IMR-90 (cell line): ENCODE measurements around the gene CRYBG3. TPM values are rescaled to one million over a fixed set of nuclear protein-coding genes. Genes with fewer than 3 reads are reported as not detected.
A peak's percentile ranks its signal among the peaks of the same experiment; 100 is the strongest.

Experiments
- ATAC-seq: fragments of 200-7000 bp; cut with Tn5 transposase; 2 replicates; pipeline ENCODE4 v1.9.1; 2020; ENCODE audit warnings: low read depth, mild to moderate bottlenecking, moderate library complexity
- BruUV-seq: library from RNA; stranded (reverse); fragments of 400-500 nt; replicated peaks from 2 replicates; lab custom pipeline; 2021; lab: Mats Ljungman, UMichigan
- CTCF ChIA-PET: fragments of 300-600 bp; formaldehyde crosslinking; extraction: SDS; loops from one replicate; lab custom pipeline; 2021; ENCODE audit warnings: antibody characterized with exemption; lab: Yijun Ruan, JAX
- POLR2A ChIA-PET: fragments of 300-600 bp; sonication (Branson Sonifier 250); formaldehyde crosslinking; loops from one replicate; lab custom pipeline; 2022; ENCODE audit warnings: antibody characterized with exemption; ENCODE audit not compliant: unreplicated experiment; lab: Charles Lee
- DNase-seq: peaks from one replicate; pipeline ENCODE4 v3.0.0; 2013
- H2AFZ ChIP-seq: replicated peaks from 2 replicates; pipeline ENCODE3; 2013; ENCODE audit warnings: low read length, mild to moderate bottlenecking; ENCODE audit not compliant: poor library complexity
- H2AK5ac ChIP-seq: 2 replicates; pipeline ENCODE4 v1.6.1; 2013; ENCODE audit warnings: low read depth, low read length, inconsistent platforms
- H2AK9ac ChIP-seq: replicated peaks from 2 replicates; pipeline ENCODE3; 2013; ENCODE audit warnings: mild to moderate bottlenecking, low read depth, low read length, moderate library complexity; ENCODE audit not compliant: poor library complexity
- H2BK120ac ChIP-seq: 2 replicates; pipeline ENCODE4 v1.6.1; 2013; ENCODE audit warnings: low read depth, low read length, inconsistent platforms
- H2BK15ac ChIP-seq: 3 replicates; pipeline ENCODE4 v1.6.1; 2013; ENCODE audit warnings: low read depth, low read length, inconsistent platforms
- H2BK20ac ChIP-seq: 2 replicates; pipeline ENCODE4 v1.6.1; 2013; ENCODE audit warnings: low read depth, mild to moderate bottlenecking, inconsistent platforms, low read length, moderate library complexity
- H2BK5ac ChIP-seq: 2 replicates; pipeline ENCODE4 v1.6.1; 2013; ENCODE audit warnings: mild to moderate bottlenecking, low read depth, low read length, inconsistent platforms; ENCODE audit not compliant: poor library complexity, severe bottlenecking
- H3K14ac ChIP-seq: replicated peaks from 2 replicates; pipeline ENCODE4 v1.6.1; 2013; ENCODE audit warnings: low read depth, low read length, inconsistent platforms
- H3K18ac ChIP-seq: 2 replicates; pipeline ENCODE4 v1.6.1; 2013; ENCODE audit warnings: low read depth, low read length, control low read depth
- H3K23ac ChIP-seq: 2 replicates; pipeline ENCODE4 v1.6.1; 2013; ENCODE audit warnings: low read depth, low read length, inconsistent platforms
- H3K27ac ChIP-seq: 2 replicates; pipeline ENCODE4 v1.5.1; 2013; ENCODE audit warnings: mild to moderate bottlenecking, control low read depth, low read length; ENCODE audit not compliant: insufficient read depth
- H3K27me3 ChIP-seq: 2 replicates; pipeline ENCODE4 v1.6.1; 2013; ENCODE audit warnings: low read length; ENCODE audit not compliant: control insufficient read depth, insufficient read depth
- H3K36me3 ChIP-seq: 2 replicates; pipeline ENCODE4 v1.6.1; 2013; ENCODE audit warnings: low read length, mixed read lengths; ENCODE audit not compliant: control insufficient read depth, insufficient read depth
- H3K4ac ChIP-seq: 2 replicates; pipeline ENCODE4 v1.6.1; 2013; ENCODE audit warnings: low read depth, low read length, inconsistent platforms
- H3K4me1 ChIP-seq: 2 replicates; pipeline ENCODE4 v1.6.1; 2013; ENCODE audit warnings: low read length, mixed read lengths; ENCODE audit not compliant: control insufficient read depth, insufficient read depth
- H3K4me2 ChIP-seq: 2 replicates; pipeline ENCODE4 v1.6.1; 2013; ENCODE audit warnings: low read depth, mild to moderate bottlenecking, control low read depth, low read length, moderate library complexity
- H3K4me3 ChIP-seq: 2 replicates; pipeline ENCODE4 v1.5.1; 2013; ENCODE audit warnings: low read depth, mild to moderate bottlenecking, control low read depth, low read length, moderate library complexity; ENCODE audit not compliant: insufficient read depth
- H3K56ac ChIP-seq: 2 replicates; pipeline ENCODE4 v1.6.1; 2013; ENCODE audit warnings: low read length, inconsistent platforms; ENCODE audit not compliant: insufficient read depth; ENCODE audit errors: extremely low read depth
- H3K79me1 ChIP-seq, 2 experiments: 2 replicates each; pipeline ENCODE4 v1.6.1; 2013; ENCODE audit warnings: low read length in 2 of 2, inconsistent platforms in 1 of 2, low read depth in 1 of 2
- H3K9ac ChIP-seq: 2 replicates; pipeline ENCODE4 v1.6.1; 2013; ENCODE audit warnings: low read depth, low read length, control low read depth
- H3K9me1 ChIP-seq: 2 replicates; pipeline ENCODE4 v1.6.1; 2013; ENCODE audit warnings: low read length, inconsistent platforms; ENCODE audit not compliant: insufficient read depth
- H3K9me3 ChIP-seq: 2 replicates; pipeline ENCODE4 v1.6.1; 2013; ENCODE audit warnings: low read length; ENCODE audit not compliant: control insufficient read depth, insufficient read depth
- H4K20me1 ChIP-seq: 2 replicates; pipeline ENCODE4 v1.6.1; 2013; ENCODE audit warnings: low read length, inconsistent platforms; ENCODE audit not compliant: insufficient read depth
- H4K5ac ChIP-seq: 2 replicates; pipeline ENCODE4 v1.6.1; 2013; ENCODE audit warnings: mild to moderate bottlenecking, low read depth, low read length, control low read depth
- H4K8ac ChIP-seq, 2 experiments: 2 replicates each; pipeline ENCODE4 v1.6.1; 2013; ENCODE audit warnings: low read depth in 2 of 2, low read length in 2 of 2, control low read depth in 1 of 2, inconsistent platforms in 1 of 2
- H4K91ac ChIP-seq: 2 replicates; pipeline ENCODE4 v1.6.1; 2013; ENCODE audit warnings: low read depth, low read length, inconsistent platforms; ENCODE audit not compliant: insufficient read depth
- CHD1 ChIP-seq: IDR thresholded peaks from 2 replicates; pipeline ENCODE4 v1.6.1; 2012; ENCODE audit warnings: low read depth, low read length, improper control_type of control experiment
- RAD21 ChIP-seq: IDR thresholded peaks from 2 replicates; pipeline ENCODE4 v1.6.1; 2012; ENCODE audit warnings: low read length, improper control_type of control experiment
- WGBS, 2 experiments: methylation state at CpG; one replicate each; pipeline versions ENCODE4 v1.1.5 to v1.1.7; 2013; ENCODE audit warnings: missing lambda C conversion rate in 2 of 2; ENCODE audit not compliant: insufficient read length in 1 of 2; ENCODE audit errors: extremely low coverage in 2 of 2; 5-methylcytosine and 5-hydroxymethylcytosine counted together
- dilution Hi-C: fragments of 300-500 bp; cut with HindIII; formaldehyde crosslinking; loops from one replicate; pipeline ENCODE4 v1.14.3; 2018; ENCODE audit warnings: low sequenced_read_pairs; ENCODE audit not compliant: unreplicated experiment
- in situ Hi-C: fragments of 300-500 bp; cut with MboI; formaldehyde crosslinking; loops from 3 replicates; pipeline ENCODE4 v1.14.3; 2019; ENCODE audit warnings: low sequenced_read_pairs, inconsistent platforms, mixed read lengths
- intact Hi-C: fragments of 100-400 bp; cut with micrococcal nuclease; formaldehyde crosslinking; loops from 2 replicates; pipeline ENCODE4 v1.10.0; 2022
- polyA plus RNA-seq, 3 experiments: library from polyadenylated mRNA; depleted of rRNA; stranded (reverse); fragments of >200 nt; gene quantifications; 2 replicates each; pipeline ENCODE4 v1.2.3, GENCODE V29; 2012; ENCODE audit warnings: low replicate concordance in 1 of 3
- total RNA-seq: library from RNA; depleted of rRNA; stranded (reverse); fragments of >200 nt; gene quantifications from 2 replicates; pipeline ENCODE4 v1.2.3, GENCODE V29; 2012

CRYBG3 gene
- total and polyA plus RNA-seq, 2 of the 4 experiments (the other 2 are of a cell fraction): 4.9 to 26.2 TPM

DNA sequence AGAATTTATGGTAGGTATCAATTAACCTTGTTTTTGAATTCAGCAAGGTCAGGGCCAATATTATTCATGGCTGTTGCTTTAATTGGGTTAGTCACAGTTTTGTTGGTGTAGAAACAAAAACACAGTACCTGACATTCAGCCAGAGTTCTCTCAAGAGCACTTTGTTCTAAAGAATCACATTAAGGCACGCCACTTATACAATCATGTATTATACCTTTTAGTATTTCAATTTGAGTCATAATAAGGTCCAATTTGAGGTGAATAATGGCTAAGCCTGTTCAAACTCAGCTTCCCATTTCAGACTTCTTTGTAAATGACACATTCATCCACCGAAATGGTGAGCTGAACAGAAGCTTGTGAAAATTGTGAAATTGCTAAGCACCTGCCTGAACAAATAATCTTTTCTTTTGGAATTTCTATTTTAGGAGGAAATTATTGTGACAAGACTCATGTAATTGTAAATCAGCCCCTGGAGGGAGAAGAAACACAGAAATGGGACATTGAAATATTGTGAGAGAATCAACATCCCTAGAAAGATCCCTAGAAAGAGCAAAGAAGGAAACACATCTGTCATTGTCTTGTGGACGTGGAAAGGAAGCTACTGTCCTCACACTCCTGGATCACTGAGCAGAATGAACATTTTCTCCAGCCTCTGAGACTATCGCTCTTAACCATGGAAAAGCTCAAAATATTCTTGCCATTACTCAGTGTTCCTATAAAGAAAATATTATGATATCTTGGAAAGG, 121.2 kb downstream of the CRYBG3 start:
- Histone ChIP-seq H2BK20ac (no peak overlapping the region), H3K4me1 (no peaks in the 10 kb centered on the region), H3K9me3 (no peaks in the 10 kb centered on the region), H4K20me1 (no peaks in the 10 kb centered on the region), H4K91ac (no peak overlapping the region), H3K14ac (no peak overlapping the region), H3K56ac (no peak overlapping the region), H3K4me3 (no peak overlapping the region), H3K9ac (no peak overlapping the region), H2BK120ac (no peak overlapping the region), H3K4me2 (no peak overlapping the region), H3K9me1 (peaks cover 3% of the 10 kb centered on the region), H3K36me3 (peaks cover 16% of the 10 kb centered on the region), H3K4ac (no peak overlapping the region), H2BK5ac (no peak overlapping the region), H3K27me3 (no peaks in the 10 kb centered on the region), H4K5ac (no peak overlapping the region), H2AK9ac (no peak overlapping the region), H3K23ac (no peak overlapping the region), H3K18ac (no peak overlapping the region), H2AK5ac (no peak overlapping the region), H4K8ac (no peak overlapping the region), H3K79me1 (peaks cover 0 to 5% of the 10 kb centered on the region in 2 experiments; a peak in 1 of 4 replicates), H3K27ac (no peak overlapping the region), H2BK15ac (no peak overlapping the region), H2AFZ (no peak overlapping the region)
- peak; percentile 53; the same call in 1 of the 2 replicates for ATAC-seq
- POLR2A ChIA-PET: no interaction called here
- no CpG with 5 or more reads among the region's 4 CpGs for WGBS, 2 experiments
- CTCF ChIA-PET: no interaction called here
- no peak for DNase-seq
- no peak for TF ChIP-seq RAD21
- no peak for TF ChIP-seq CHD1
- in situ Hi-C loops (no loop called here), intact Hi-C loops (no loop called here), dilution Hi-C loops (no loop called here)
- no TSS peak for BruUV-seq
